Measurements from ENCODE around the gene POLE. TPM values are rescaled to one million over a fixed set of nuclear protein-coding genes. Genes with fewer than 3 reads are reported as not detected.

Gene POLE
- total and polyA plus RNA-seq, 10 of the 15 experiments (the other 5 are each of a cell fraction or from before 2014, with no cell fraction given): 2.3 to 103 (median 37.1) TPM

DNA sequence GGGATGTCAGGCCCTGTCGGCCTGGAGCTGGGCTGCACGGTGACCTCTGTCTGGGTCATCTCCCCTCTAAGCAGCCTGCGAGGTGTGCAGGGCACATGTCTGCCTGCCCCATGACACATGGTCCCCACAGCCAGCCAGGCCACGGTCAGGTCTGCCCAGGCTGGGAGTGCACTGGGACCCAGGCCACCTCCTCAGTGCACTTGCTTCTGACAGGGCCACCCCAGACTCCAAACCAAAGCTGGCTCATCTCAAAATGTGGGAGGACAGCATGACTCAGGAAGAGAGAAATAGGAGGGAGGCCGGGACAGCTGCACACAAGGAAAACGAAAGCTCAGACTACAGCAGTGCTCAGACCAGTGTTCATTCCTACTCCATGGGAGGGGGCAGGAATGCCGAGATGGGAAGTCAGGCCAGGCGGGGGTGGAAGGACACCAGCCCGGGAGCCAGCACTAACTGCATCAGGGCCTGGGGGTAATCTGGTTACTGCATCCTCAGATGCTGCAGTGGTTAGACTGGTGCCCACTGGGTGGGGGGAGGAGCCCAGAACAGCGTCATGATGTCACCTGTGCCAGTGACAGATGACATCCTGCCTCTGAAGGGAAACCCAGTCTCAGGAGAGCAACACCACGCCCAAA lies 64.6 kb downstream of the POLE start:
- H3K4me1 ChIP-seq (ENCODE audit: control insufficient read depth, insufficient read depth, low read length): no peaks in the 10 kb centered on the region
- no peak overlapping the region for H3K4me3 ChIP-seq
- H2AFZ ChIP-seq (ENCODE audit: control insufficient read depth, low read depth, low read length): no peak overlapping the region
- no peak for DNase-seq (ENCODE audit: low read depth, low spot score)
- CTCF ChIA-PET: no interaction called here
- TF ChIP-seq POLR2A (IDR thresholded peaks at IDR 0.05; ENCODE audit: low read depth, low read length) (peak; percentile 47; the same call in 1 of the 2 replicates), ATF7 (IDR thresholded peaks at IDR 0.05; ENCODE audit: low read depth) (no peak)
- H3K4me2 ChIP-seq (ENCODE audit: control insufficient read depth, insufficient read depth): no peak overlapping the region
- no TSS peak for BruUV-seq (replicated peaks)
- H4K20me1 ChIP-seq (ENCODE audit: control insufficient read depth, insufficient read depth): no peaks in the 10 kb centered on the region
- no peaks in the 10 kb centered on the region for H3K79me2 ChIP-seq (ENCODE audit: control insufficient read depth, insufficient read depth, low read length)
- FAIRE-seq: no peak
- SMC1A ChIA-PET (ENCODE audit: uncharacterized antibody, unreplicated experiment): no interaction called here
- in situ Hi-C loops (cut with MboI) (no loop called here), intact Hi-C loops (cut with micrococcal nuclease; ENCODE audit: unreplicated experiment) (no loop called here)
- H3K9ac ChIP-seq (ENCODE audit: control insufficient read depth, insufficient read depth, low read length): no peak overlapping the region
- 84% methylated on average over 10 of the region's 11 CpGs for WGBS (ENCODE audit: insufficient coverage, insufficient replicate concordance, low lambda C conversion rate, missing lambda C conversion rate)
- H3K27me3 ChIP-seq (replicated peaks in 1 of 2; ENCODE audit: control insufficient read depth in 2 of 2, insufficient read depth in 2 of 2, low read length in 1 of 2): no peaks in the 10 kb centered on the region
- peaks cover under 1% of the 10 kb centered on the region; the same call in 2 of the 3 replicates for H3K9me3 ChIP-seq (replicated peaks; ENCODE audit: control insufficient read depth, insufficient read depth, low read length)
- POLR2A ChIA-PET: no interaction called here
- H3K36me3 ChIP-seq (ENCODE audit: control insufficient read depth in 2 of 2, insufficient read depth in 2 of 2, low read length in 1 of 2): peaks cover 0 to 20% of the 10 kb centered on the region in 2 experiments; a peak in 3 of 4 replicates
- peak; percentile 32; the same call in 2 of the 3 replicates for ATAC-seq
- RAD21 ChIA-PET (ENCODE audit: unreplicated experiment): no interaction called here
- H3K27ac ChIP-seq (ENCODE audit: control insufficient read depth, insufficient read depth): no peak overlapping the region

GRCh38 chr12:132621657-132622435 lies 65.3 kb downstream of the POLE start:
- 76% methylated on average over 21 of the region's 21 CpGs for WGBS (ENCODE audit: insufficient coverage, insufficient replicate concordance, low lambda C conversion rate, missing lambda C conversion rate)
- ChIA-PET POLR2A (no interaction called here), RAD21 (ENCODE audit: unreplicated experiment) (no interaction called here), SMC1A (ENCODE audit: uncharacterized antibody, unreplicated experiment) (no interaction called here), CTCF (no interaction called here)
- H3K9me3 ChIP-seq (replicated peaks; ENCODE audit: control insufficient read depth, insufficient read depth, low read length): peaks cover 2% of the 10 kb centered on the region; the same call in 2 of the 3 replicates
- H3K4me3 ChIP-seq: no peak overlapping the region
- H2AFZ ChIP-seq (ENCODE audit: control insufficient read depth, low read depth, low read length): no peak overlapping the region
- DNase-seq (ENCODE audit: low read depth, low spot score) (no peak), ATAC-seq (no peak; the same call in 1 of the 3 replicates), FAIRE-seq (no peak)
- in situ Hi-C loops (cut with MboI): no loop called here
- H3K4me2 ChIP-seq (ENCODE audit: control insufficient read depth, insufficient read depth): no peak overlapping the region
- intact Hi-C loops (cut with micrococcal nuclease; ENCODE audit: unreplicated experiment): no loop called here
- H4K20me1 ChIP-seq (ENCODE audit: control insufficient read depth, insufficient read depth): no peaks in the 10 kb centered on the region
- H3K27me3 ChIP-seq (replicated peaks in 1 of 2; ENCODE audit: control insufficient read depth in 2 of 2, insufficient read depth in 2 of 2, low read length in 1 of 2): no peaks in the 10 kb centered on the region
- TF ChIP-seq BMI1 (IDR thresholded peaks at IDR 0.05; ENCODE audit: borderline replicate concordance) (no peak), ZBED1 (IDR thresholded peaks at IDR 0.05; ENCODE audit: borderline replicate concordance) (0 out of 2 replicates have a peak, but pooled peaks have one; percentile 44), POLR2A (IDR thresholded peaks at IDR 0.05; ENCODE audit: low read depth, low read length) (0 out of 2 replicates have a peak, but pooled peaks have one; percentile 22)
- no peak overlapping the region for H3K27ac ChIP-seq (ENCODE audit: control insufficient read depth, insufficient read depth)
- H3K79me2 ChIP-seq (ENCODE audit: control insufficient read depth, insufficient read depth, low read length): no peaks in the 10 kb centered on the region
- no TSS peak for BruUV-seq (replicated peaks)
- no peak overlapping the region for H3K9ac ChIP-seq (ENCODE audit: control insufficient read depth, insufficient read depth, low read length)
- H3K36me3 ChIP-seq (ENCODE audit: control insufficient read depth in 2 of 2, insufficient read depth in 2 of 2, low read length in 1 of 2): peaks cover 0 to 20% of the 10 kb centered on the region in 2 experiments; a peak in 3 of 4 replicates
- no peaks in the 10 kb centered on the region for H3K4me1 ChIP-seq (ENCODE audit: control insufficient read depth, insufficient read depth, low read length)

Measured in GM12878 (cell line).